HEK293 (cell line): ENCODE measurements around the gene PRR18.

Source experiments
- HOXA7 ChIP-seq: sonication (generic); formaldehyde crosslinking; IDR thresholded peaks from 2 replicates; pipeline ENCODE4 v1.8.1; 2022; ENCODE audit warnings: missing genetic modification reagents, borderline replicate concordance
- KLF16 ChIP-seq: fragments of 450-650 bp; formaldehyde crosslinking; IDR thresholded peaks from 2 replicates; pipeline ENCODE4 v1.5.1; 2017; ENCODE audit warnings: missing biosample characterization, missing genetic modification characterization
- SP7 ChIP-seq: fragments of 450-650 bp; formaldehyde crosslinking; IDR thresholded peaks from 2 replicates; pipeline ENCODE4 v1.5.1; 2016; ENCODE audit warnings: missing biosample characterization, missing genetic modification characterization
- TCF7L2 ChIP-seq: IDR thresholded peaks from 2 replicates; pipeline ENCODE4 v1.6.1; 2011; ENCODE audit warnings: low read depth, mild to moderate bottlenecking, inconsistent platforms, low read length, moderate library complexity, borderline replicate concordance
- ZBTB49 ChIP-seq: fragments of 450-650 bp; formaldehyde crosslinking; IDR thresholded peaks from 2 replicates; pipeline ENCODE4 v1.5.1; 2016; ENCODE audit warnings: missing biosample characterization, missing genetic modification characterization, low read depth
- ZBTB8A ChIP-seq: fragments of 450-650 bp; formaldehyde crosslinking; IDR thresholded peaks from 2 replicates; pipeline ENCODE4 v1.5.1; 2016; ENCODE audit warnings: missing biosample characterization, missing genetic modification characterization
- ZFP69B ChIP-seq: fragments of 450-650 bp; formaldehyde crosslinking; IDR thresholded peaks from 2 replicates; pipeline ENCODE4 v1.5.1; 2016; ENCODE audit warnings: missing biosample characterization, missing genetic modification characterization
- ZNF121 ChIP-seq: fragments of 450-650 bp; formaldehyde crosslinking; IDR thresholded peaks from 2 replicates; pipeline ENCODE4 v1.5.1; 2016; ENCODE audit warnings: missing biosample characterization, missing genetic modification characterization
- ZNF138 ChIP-seq: fragments of 450-650 bp; formaldehyde crosslinking; IDR thresholded peaks from 2 replicates; pipeline ENCODE4 v1.5.1; 2016; ENCODE audit warnings: missing biosample characterization, missing genetic modification characterization, borderline replicate concordance
- ZNF146 ChIP-seq: fragments of 450-650 bp; formaldehyde crosslinking; IDR thresholded peaks from 2 replicates; pipeline ENCODE4 v1.5.1; 2016; ENCODE audit warnings: missing biosample characterization, missing genetic modification characterization
- ZNF155 ChIP-seq: fragments of 450-650 bp; formaldehyde crosslinking; IDR thresholded peaks from 2 replicates; pipeline ENCODE4 v1.5.1; 2016; ENCODE audit warnings: missing biosample characterization, missing genetic modification characterization
- ZNF157 ChIP-seq: fragments of 450-650 bp; formaldehyde crosslinking; IDR thresholded peaks from 2 replicates; pipeline ENCODE4 v1.5.1; 2016; ENCODE audit warnings: missing biosample characterization, missing genetic modification characterization
- ZNF169 ChIP-seq: fragments of 450-650 bp; formaldehyde crosslinking; IDR thresholded peaks from 2 replicates; pipeline ENCODE4 v1.5.1; 2016; ENCODE audit warnings: missing biosample characterization, missing genetic modification characterization
- ZNF19 ChIP-seq: fragments of 450-650 bp; formaldehyde crosslinking; IDR thresholded peaks from 2 replicates; pipeline ENCODE4; 2016; ENCODE audit warnings: missing biosample characterization, missing genetic modification characterization, low read depth
- ZNF202 ChIP-seq: fragments of 450-650 bp; formaldehyde crosslinking; IDR thresholded peaks from 2 replicates; pipeline ENCODE4 v1.5.1; 2016; ENCODE audit warnings: missing biosample characterization, missing genetic modification characterization, borderline replicate concordance
- ZNF211 ChIP-seq: fragments of 450-650 bp; formaldehyde crosslinking; IDR thresholded peaks from 2 replicates; pipeline ENCODE4 v1.5.1; 2016; ENCODE audit warnings: low read depth, missing biosample characterization, missing genetic modification characterization
- ZNF248 ChIP-seq: fragments of 450-650 bp; formaldehyde crosslinking; IDR thresholded peaks from 2 replicates; pipeline ENCODE4 v1.5.1; 2017; ENCODE audit warnings: missing biosample characterization, missing genetic modification characterization
- ZNF366 ChIP-seq: fragments of 450-650 bp; formaldehyde crosslinking; conservative IDR thresholded peaks from 2 replicates; pipeline ENCODE4 v1.5.1; 2016; ENCODE audit warnings: missing biosample characterization, missing genetic modification characterization
- ZNF398 ChIP-seq: fragments of 450-650 bp; formaldehyde crosslinking; IDR thresholded peaks from 2 replicates; pipeline ENCODE4 v1.5.1; 2017; ENCODE audit warnings: missing biosample characterization, missing genetic modification characterization
- ZNF426 ChIP-seq: fragments of 450-650 bp; formaldehyde crosslinking; IDR thresholded peaks from 2 replicates; pipeline ENCODE4 v1.5.1; 2017; ENCODE audit warnings: missing biosample characterization, missing genetic modification characterization, mild to moderate bottlenecking, inconsistent platforms, moderate library complexity
- ZNF433 ChIP-seq: fragments of 450-650 bp; formaldehyde crosslinking; IDR thresholded peaks from 2 replicates; pipeline ENCODE4 v1.5.1; 2016; ENCODE audit warnings: missing biosample characterization, missing genetic modification characterization, low read depth
- ZNF510 ChIP-seq: fragments of 450-650 bp; formaldehyde crosslinking; IDR thresholded peaks from 2 replicates; pipeline ENCODE4 v1.5.1; 2018; ENCODE audit warnings: mild to moderate bottlenecking, missing genetic modification characterization, missing biosample characterization; ENCODE audit not compliant: insufficient replicate concordance
- ZNF513 ChIP-seq: fragments of 450-650 bp; IDR thresholded peaks from 2 replicates; pipeline ENCODE4 v1.5.1; 2018; ENCODE audit warnings: missing biosample characterization, missing genetic modification characterization
- ZNF610 ChIP-seq: fragments of 450-650 bp; formaldehyde crosslinking; IDR thresholded peaks from 2 replicates; pipeline ENCODE4 v1.5.1; 2016; ENCODE audit warnings: missing biosample characterization, missing genetic modification characterization, borderline replicate concordance
- ZNF654 ChIP-seq: fragments of 450-650 bp; formaldehyde crosslinking; IDR thresholded peaks from 2 replicates; pipeline ENCODE4 v1.5.1; 2016; ENCODE audit warnings: low read depth, missing biosample characterization, missing genetic modification characterization
- ZNF843 ChIP-seq: fragments of 450-650 bp; formaldehyde crosslinking; IDR thresholded peaks from 2 replicates; pipeline ENCODE4 v1.5.1; 2016; ENCODE audit warnings: missing biosample characterization, missing genetic modification characterization
- TF ChIP-seq, protein P1 (sequence below): fragments of 450-650 bp; formaldehyde crosslinking; IDR thresholded peaks from 2 replicates; pipeline ENCODE4 v1.5.1; 2016; ENCODE audit warnings: missing biosample characterization, missing genetic modification characterization, low read depth
- TF ChIP-seq, protein P2 (sequence below): fragments of 450-650 bp; formaldehyde crosslinking; IDR thresholded peaks from 2 replicates; pipeline ENCODE4 v1.5.1; 2016; ENCODE audit warnings: missing biosample characterization, missing genetic modification characterization

PRR18 gene

GRCh38 chr6:166342349-166343149, 34.4 kb upstream of the PRR18 start, which contains the start of gene SFT2D1 (continued):
- TF ChIP-seq ZBTB49 (tag by site-specific recombination) (no peak), ZNF426 (tag by site-specific recombination) (no peak), ZNF146 (tag by site-specific recombination) (no peak), SP7 (tag by site-specific recombination) (peak; percentile 77; the same call in 1 of the 2 replicates), ZNF398 (no peak), ZNF121 (tag by site-specific recombination) (peak; percentile 96), ZNF138 (no peak), HOXA7 (CRISPR knock-in tag) (no peak), KLF16 (tag by site-specific recombination) (no peak; the same call in 1 of the 2 replicates), ZNF513 (tag by site-specific recombination) (no peak), ZNF202 (0 out of 2 replicates have a peak, but pooled peaks have one; percentile 27), ZBTB8A (peak; percentile 78), ZNF169 (tag by site-specific recombination) (no peak), ZNF19 (tag by site-specific recombination) (no peak), ZNF654 (no peak), ZNF610 (tag by site-specific recombination) (peak; percentile 25; the same call in 1 of the 2 replicates), ZNF155 (tag by site-specific recombination) (no peak), ZNF211 (tag by site-specific recombination) (no peak), TCF7L2 (no peak), ZNF510 (tag by site-specific recombination) (no peak), ZNF843 (tag by site-specific recombination) (peak; percentile 53; the same call in 1 of the 2 replicates), ZNF157 (tag by site-specific recombination) (no peak), ZFP69B (tag by site-specific recombination) (no peak), ZNF366 (tag by site-specific recombination) (no peak), ZNF248 (tag by site-specific recombination) (no peak), ZNF433 (tag by site-specific recombination) (no peak)
- TF ChIP-seq, protein P1, sequence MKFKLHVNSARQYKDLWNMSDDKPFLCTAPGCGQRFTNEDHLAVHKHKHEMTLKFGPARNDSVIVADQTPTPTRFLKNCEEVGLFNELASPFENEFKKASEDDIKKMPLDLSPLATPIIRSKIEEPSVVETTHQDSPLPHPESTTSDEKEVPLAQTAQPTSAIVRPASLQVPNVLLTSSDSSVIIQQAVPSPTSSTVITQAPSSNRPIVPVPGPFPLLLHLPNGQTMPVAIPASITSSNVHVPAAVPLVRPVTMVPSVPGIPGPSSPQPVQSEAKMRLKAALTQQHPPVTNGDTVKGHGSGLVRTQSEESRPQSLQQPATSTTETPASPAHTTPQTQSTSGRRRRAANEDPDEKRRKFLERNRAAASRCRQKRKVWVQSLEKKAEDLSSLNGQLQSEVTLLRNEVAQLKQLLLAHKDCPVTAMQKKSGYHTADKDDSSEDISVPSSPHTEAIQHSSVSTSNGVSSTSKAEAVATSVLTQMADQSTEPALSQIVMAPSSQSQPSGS (tag by site-specific recombination) = no peak
- TF ChIP-seq, protein P2, sequence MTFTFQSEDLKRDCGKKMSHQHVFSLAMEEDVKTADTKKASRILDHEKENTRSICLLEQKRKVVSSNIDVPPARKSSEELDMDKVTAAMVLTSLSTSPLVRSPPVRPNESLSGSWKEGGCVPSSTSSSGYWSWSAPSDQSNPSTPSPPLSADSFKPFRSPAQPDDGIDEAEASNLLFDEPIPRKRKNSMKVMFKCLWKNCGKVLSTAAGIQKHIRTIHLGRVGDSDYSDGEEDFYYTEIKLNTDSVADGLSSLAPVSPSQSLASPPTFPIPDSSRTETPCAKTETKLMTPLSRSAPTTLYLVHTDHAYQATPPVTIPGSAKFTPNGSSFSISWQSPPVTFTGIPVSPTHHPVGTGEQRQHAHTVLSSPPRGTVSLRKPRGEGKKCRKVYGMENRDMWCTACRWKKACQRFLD (tag by site-specific recombination) = no peak
